ENCODE data around the gene PER2.

DNA sequence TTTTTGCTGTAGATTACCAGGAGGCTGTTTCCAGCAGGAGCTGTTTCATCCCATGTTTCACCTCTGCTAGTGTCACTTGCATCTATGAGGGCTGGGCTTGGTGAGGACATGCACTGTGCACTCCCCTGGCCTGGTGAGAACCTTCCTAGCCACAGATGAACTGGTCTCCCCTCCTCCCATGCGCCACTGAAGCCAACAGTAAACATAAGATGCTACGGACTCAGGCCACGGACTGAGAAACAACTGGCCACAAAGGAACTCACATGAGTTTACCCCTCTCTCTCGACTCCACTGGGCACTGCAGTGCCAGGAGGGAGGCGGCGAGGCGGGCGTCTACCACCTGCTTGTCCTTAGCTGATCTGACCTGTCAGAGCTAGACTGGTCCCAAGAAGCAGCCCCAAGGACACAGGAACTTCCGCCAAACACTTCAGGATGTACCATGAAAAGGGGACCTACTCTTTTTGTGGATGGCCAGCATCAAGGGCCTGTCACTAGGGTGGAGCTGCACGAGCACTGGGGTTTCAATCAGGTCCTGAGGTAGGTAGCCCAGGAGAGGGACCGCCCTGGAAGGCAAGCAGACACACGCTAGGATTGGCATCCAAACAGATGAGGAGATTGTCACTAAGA is 25.8 kb downstream of the PER2 start:
- TF ChIP-seq FOXP2 (optimal IDR thresholded peaks at IDR 0.05; ENCODE audit: borderline replicate concordance, extremely low read depth, extremely low read length, insufficient read depth) (no peak), POLR2AphosphoS5 (IDR thresholded peaks at IDR 0.05; ENCODE audit: low read depth, low read length) (no peak), TAF1 (IDR thresholded peaks at IDR 0.05; ENCODE audit: borderline replicate concordance, insufficient read depth, low read length) (no peak), SIN3A (IDR thresholded peaks at IDR 0.05; ENCODE audit: borderline replicate concordance, insufficient read depth, low read length) (no peak)
